Adrenal gland (tissue), 12 donors: Measurements from ENCODE around the gene SCAI. TPM values are rescaled to one million over a fixed set of nuclear protein-coding genes. Genes with fewer than 3 reads are reported as not detected.

Experiments used
- DNase-seq, 7 donors: peaks; one replicate each; pipeline ENCODE4 v3.0.0-alpha.2; 2019 to 2020
- H3K27ac ChIP-seq, 5 donors: fragments of 200-600 bp; sonication (generic) in 4 of 5; 1 replicate in 3 of 5; 2 replicates in 2 of 5; pipeline versions ENCODE4 v1.5.1 to v1.8.0; 2016 to 2020; ENCODE audit warnings: mild to moderate bottlenecking in 1 of 5
- H3K27me3 ChIP-seq: fragments of 200-600 bp; 2 replicates; pipeline ENCODE4 v1.8.0; 2021
- H3K36me3 ChIP-seq, 2 donors: fragments of 200-600 bp; replicated peaks in 1 of 2; 1 replicate in 1 of 2; 2 replicates in 1 of 2; pipeline versions ENCODE4 v1.5.1 to v1.8.0; 2018 to 2022
- H3K4me1 ChIP-seq, 2 donors: fragments of 200-600 bp; replicated peaks in 1 of 2; 1 replicate in 1 of 2; 2 replicates in 1 of 2; pipeline versions ENCODE4 v1.5.1 to v1.8.0; 2018 to 2021
- H3K4me3 ChIP-seq, 4 donors: fragments of 200-600 bp; sonication (generic) in 3 of 4; one replicate each; pipeline ENCODE4 v1.5.1; 2016 to 2018
- H3K9me3 ChIP-seq, 3 donors: fragments of 200-600 bp; sonication (generic) in 1 of 3; replicated peaks in 1 of 3; 1 replicate in 2 of 3; 2 replicates in 1 of 3; pipeline versions ENCODE4 v1.5.1 to v1.8.0; 2016 to 2021
- POLR2A ChIP-seq, 2 donors: fragments of 450-650 bp; IDR thresholded peaks; one replicate each; pipeline ENCODE4 v1.6.1; 2017; ENCODE audit warnings: antibody characterized with exemption in 2 of 2, mild to moderate bottlenecking in 2 of 2, moderate library complexity in 1 of 2
- WGBS, 4 donors: extraction: QIAGEN DNeasy Blood & Tissue Kit in 2 of 4; methylation state at CpG; one replicate each; pipeline versions ENCODE4 v1.1.5 to v1.1.7; 2013 to 2017; 5-methylcytosine and 5-hydroxymethylcytosine counted together
- intact Hi-C, 2 donors: fragments of 100-400 bp; cut with DNase I; formaldehyde crosslinking; loops; one replicate each; pipeline versions ENCODE4 v1.14.1 to v1.15.0; 2022 to 2023
- polyA plus RNA-seq, 3 donors: library from polyadenylated mRNA; stranded (reverse); fragments of 200-250 nt in 2 of 3; fragments of 350-450 nt in 1 of 3; fragmentation: Illumina TruSeq in 1 of 3; extraction: RNeasy Lipid Tissue Mini Kit (QIAGEN cat#74804) in 1 of 3; gene quantifications; one replicate each; pipeline ENCODE4 v1.2.3, GENCODE V29; 2013 to 2014
- total RNA-seq, 9 donors: library from RNA; depleted of rRNA in 4 of 9; stranded (reverse); fragments of >200 nt in 4 of 9; fragments of 120-200 nt in 1 of 9; fragmentation: NEBNext Ultra II Directional in 1 of 9; extraction: Animal tissue kit (Norgen Biotek cat#: 25700) in 1 of 9; gene quantifications; one replicate each; pipeline versions ENCODE4 v1.1.0 to v1.2.4, GENCODE V29; 2013 to 2023
- TF ChIP-seq, protein P1 (sequence below), 6 experiments: fragments of 450-650 bp in 4 of 6; fragments of 200-600 bp in 2 of 6; sonication (generic) in 1 of 6; IDR thresholded peaks; 1 replicate in 5 of 6; 2 replicates in 1 of 6; pipeline versions ENCODE4 v1.5.1 to v1.8.0; 2016 to 2021; ENCODE audit warnings: antibody characterized with exemption in 6 of 6, mild to moderate bottlenecking in 2 of 6, moderate library complexity in 1 of 6
- donor health status: healthy with polysubstance abuse.
- donor health status: Bipolar disorder and iron deficiency.
- donor health status: DM: yes; HTN: yes; CAD: no.
- donor health status: DM: no; HTN: no; CAD: no.
- donor health status: DM: no; HTN: no; CAD: no.
- donor health status: DM: yes; HTN: yes; CAD: no.

Gene SCAI
- total and polyA plus RNA-seq, 12 donors, result 1.4 to 19.6 (median 9.2) TPM

DNA sequence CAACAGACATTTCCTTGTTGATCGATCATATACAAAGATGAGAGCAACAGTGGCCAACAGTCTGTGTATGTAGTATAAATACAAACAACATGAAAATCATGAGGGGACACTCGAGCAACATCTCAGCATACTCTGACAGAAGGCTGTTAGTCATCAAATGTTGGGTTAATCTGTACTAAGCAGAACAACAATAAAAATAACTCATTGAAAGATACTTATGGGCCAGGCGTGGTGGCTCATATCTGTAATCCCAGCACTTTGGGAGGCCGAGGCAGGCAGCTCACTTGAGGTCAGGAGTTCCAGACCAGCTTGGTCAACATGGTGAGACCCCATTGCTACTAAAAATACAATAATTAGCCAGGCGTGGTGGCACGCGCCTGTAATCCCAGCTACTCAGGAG lies 67.3 kb downstream of the SCAI start:
- H3K27ac ChIP-seq, result no peak overlapping the region
- H3K9me3 ChIP-seq, result no peaks in the 10 kb centered on the region
- H3K4me3 ChIP-seq, result no peak overlapping the region
- 92 to 96% (median 94%) methylated on average over 7 of the region's 7 CpGs for WGBS, 4 donors
- no peaks in the 10 kb centered on the region for H3K36me3 ChIP-seq
- intact Hi-C loops, result no loop called here
- no peaks in the 10 kb centered on the region for H3K4me1 ChIP-seq
- no peak for TF ChIP-seq POLR2A (IDR thresholded peaks at IDR 0.05)
- TF ChIP-seq, protein P1, sequence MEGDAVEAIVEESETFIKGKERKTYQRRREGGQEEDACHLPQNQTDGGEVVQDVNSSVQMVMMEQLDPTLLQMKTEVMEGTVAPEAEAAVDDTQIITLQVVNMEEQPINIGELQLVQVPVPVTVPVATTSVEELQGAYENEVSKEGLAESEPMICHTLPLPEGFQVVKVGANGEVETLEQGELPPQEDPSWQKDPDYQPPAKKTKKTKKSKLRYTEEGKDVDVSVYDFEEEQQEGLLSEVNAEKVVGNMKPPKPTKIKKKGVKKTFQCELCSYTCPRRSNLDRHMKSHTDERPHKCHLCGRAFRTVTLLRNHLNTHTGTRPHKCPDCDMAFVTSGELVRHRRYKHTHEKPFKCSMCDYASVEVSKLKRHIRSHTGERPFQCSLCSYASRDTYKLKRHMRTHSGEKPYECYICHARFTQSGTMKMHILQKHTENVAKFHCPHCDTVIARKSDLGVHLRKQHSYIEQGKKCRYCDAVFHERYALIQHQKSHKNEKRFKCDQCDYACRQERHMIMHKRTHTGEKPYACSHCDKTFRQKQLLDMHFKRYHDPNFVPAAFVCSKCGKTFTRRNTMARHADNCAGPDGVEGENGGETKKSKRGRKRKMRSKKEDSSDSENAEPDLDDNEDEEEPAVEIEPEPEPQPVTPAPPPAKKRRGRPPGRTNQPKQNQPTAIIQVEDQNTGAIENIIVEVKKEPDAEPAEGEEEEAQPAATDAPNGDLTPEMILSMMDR (IDR thresholded peaks at IDR 0.05), result no peak
- DNase-seq, result no peak
- no peaks in the 10 kb centered on the region for H3K27me3 ChIP-seq

DNA sequence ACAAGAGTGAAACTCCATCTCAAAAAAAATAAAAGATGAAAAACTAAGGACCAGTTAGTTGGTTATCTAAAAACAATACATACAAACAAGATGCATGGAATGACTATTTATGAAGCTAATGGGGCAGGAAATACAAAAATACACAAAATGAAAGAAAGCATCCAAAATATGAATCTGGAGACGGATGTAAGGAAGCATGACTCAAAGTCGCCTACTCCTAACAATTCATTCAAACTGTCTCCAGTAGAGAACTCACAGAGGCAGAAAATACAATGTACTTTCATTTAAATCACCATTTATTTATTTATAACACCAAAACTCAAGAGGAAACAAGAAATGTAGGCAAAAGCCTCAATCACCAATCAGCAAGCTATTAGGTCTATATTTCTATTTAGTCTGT lies 68.4 kb downstream of the SCAI start:
- Histone ChIP-seq H3K4me3 (no peak overlapping the region), H3K36me3 (no peaks in the 10 kb centered on the region), H3K9me3 (no peaks in the 10 kb centered on the region), H3K4me1 (no peaks in the 10 kb centered on the region), H3K27ac (no peak overlapping the region), H3K27me3 (no peaks in the 10 kb centered on the region)
- intact Hi-C loops, result no loop called here
- WGBS, 4 donors, result 80 to 88% (median 84%) methylated on average over 2 of the region's 2 CpGs
- TF ChIP-seq POLR2A (IDR thresholded peaks at IDR 0.05), result no peak
- TF ChIP-seq, protein P1 (IDR thresholded peaks at IDR 0.05), result no peak
- DNase-seq, result no peak

DNA sequence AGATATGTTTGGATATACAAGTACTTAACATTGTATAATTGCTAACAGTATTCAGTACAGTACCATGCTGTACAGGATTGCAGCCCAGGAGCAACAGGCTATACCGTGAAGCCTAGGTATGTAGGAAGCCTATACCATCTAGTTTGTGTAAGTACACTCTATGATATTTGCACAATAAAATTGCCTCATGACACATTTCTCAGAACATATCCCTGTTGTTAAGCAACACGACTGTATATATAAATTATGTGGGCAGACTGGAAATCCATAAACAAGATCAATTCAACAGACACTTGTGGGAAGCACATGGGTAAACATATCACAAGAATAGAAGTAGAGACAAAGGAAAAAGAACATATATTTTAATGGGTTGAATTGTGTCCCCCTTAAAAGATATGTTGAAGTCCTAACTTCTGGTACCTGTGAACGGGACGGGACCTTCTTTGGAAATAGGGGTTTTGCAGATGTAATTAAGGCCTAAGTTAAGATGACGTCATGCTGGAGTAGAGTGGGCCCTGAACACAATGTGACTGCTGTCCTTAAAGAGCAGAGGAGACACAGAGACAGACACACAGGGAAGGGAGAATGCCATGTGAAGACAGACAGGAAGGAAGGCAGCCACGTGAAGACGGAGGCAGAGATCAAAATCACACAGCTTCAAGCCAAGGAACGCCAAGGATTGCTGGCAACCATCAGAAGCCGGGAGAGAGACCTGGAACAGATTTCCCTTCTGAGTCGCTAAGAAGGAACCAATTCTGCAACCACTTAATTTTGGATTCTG lies 76.3 kb downstream of the SCAI start:
- Histone ChIP-seq H3K27me3 (no peaks in the 10 kb centered on the region), H3K4me1 (no peaks in the 10 kb centered on the region), H3K27ac (no peak overlapping the region), H3K9me3 (no peaks in the 10 kb centered on the region), H3K4me3 (no peak overlapping the region), H3K36me3 (no peaks in the 10 kb centered on the region)
- TF ChIP-seq, protein P1 (IDR thresholded peaks at IDR 0.05), result no peak
- no peak for TF ChIP-seq POLR2A (IDR thresholded peaks at IDR 0.05)
- intact Hi-C loops, result no loop called here
- DNase-seq, result no peak
- WGBS, 4 donors, result 74 to 79% (median 77%) methylated on average over 10 of the region's 10 CpGs

DNA sequence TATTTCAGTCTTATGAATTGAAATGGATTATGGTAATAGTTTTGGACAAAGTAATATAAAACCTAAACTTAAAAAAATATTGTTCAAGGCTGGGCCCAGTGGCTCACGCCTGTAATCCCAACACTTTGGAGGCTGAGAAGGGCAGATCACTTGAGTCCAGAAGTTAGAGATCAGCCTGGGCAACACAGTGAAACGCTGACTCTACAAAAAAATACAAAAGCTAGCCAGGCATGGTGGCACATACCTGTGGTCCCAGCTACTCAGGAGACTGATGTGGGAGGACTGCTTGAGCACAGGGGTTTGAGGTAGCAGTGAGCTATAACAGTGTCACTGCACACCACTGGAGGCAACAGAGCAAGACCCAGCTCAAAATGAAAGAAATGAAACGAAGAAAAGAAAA lies 81.9 kb downstream of the SCAI start:
- WGBS, 4 donors, result 93 to 95% (median 94%) methylated on average over 3 of the region's 3 CpGs
- H3K36me3 ChIP-seq, result no peaks in the 10 kb centered on the region
- TF ChIP-seq, protein P1 (IDR thresholded peaks at IDR 0.05), result no peak
- no peak for TF ChIP-seq POLR2A (IDR thresholded peaks at IDR 0.05)
- no peaks in the 10 kb centered on the region for H3K9me3 ChIP-seq
- no peaks in the 10 kb centered on the region for H3K4me1 ChIP-seq
- no peak for DNase-seq
- H3K4me3 ChIP-seq, result no peak overlapping the region
- no peaks in the 10 kb centered on the region for H3K27me3 ChIP-seq
- intact Hi-C loops, result no loop called here
- H3K27ac ChIP-seq, result no peak overlapping the region
